ENCODE measurements around the gene KRT222. TPM values are rescaled to one million over a fixed set of nuclear protein-coding genes. Genes with fewer than 3 reads are reported as not detected.

KRT222 gene
- total and polyA plus RNA-seq, 2 of the 13 experiments (the other 11 are each of a cell fraction or from before 2014, with no cell fraction given) = not detected

GRCh38 chr17:40647624-40648383 is 17.2 kb downstream of the KRT222 start, which contains the start of gene SMARCE1 (continued):
- TF ChIP-seq HMGXB4 (CRISPR knock-in tag; IDR thresholded peaks at IDR 0.05; ENCODE audit: borderline replicate concordance in 1 of 2, low read depth in 1 of 2) (peak; percentile 96), E2F5 (CRISPR knock-in tag; conservative IDR thresholded peaks at IDR 0.05) (peak; percentile 77; the same call in 1 of the 2 replicates), ZNF75D (CRISPR knock-in tag; IDR thresholded peaks at IDR 0.05; ENCODE audit: borderline replicate concordance) (peak; percentile 76; the same call in 1 of the 2 replicates), ZNF614 (CRISPR knock-in tag; IDR thresholded peaks at IDR 0.05; ENCODE audit: borderline replicate concordance) (no peak), TAF15 (IDR thresholded peaks at IDR 0.05; ENCODE audit: low read depth, low read length, poor library complexity, severe bottlenecking) (no peak), MIER3 (CRISPR knock-in tag; IDR thresholded peaks at IDR 0.05; ENCODE audit: borderline replicate concordance) (no peak), ZHX2 (IDR thresholded peaks at IDR 0.05; ENCODE audit: low read depth) (no peak), ZHX2 (CRISPR knock-in tag; IDR thresholded peaks at IDR 0.05; ENCODE audit: borderline replicate concordance) (peak; percentile 89; the same call in 1 of the 2 replicates), ZNF790 (CRISPR knock-in tag; IDR thresholded peaks at IDR 0.05; ENCODE audit: borderline replicate concordance) (peak; percentile 79; the same call in 1 of the 2 replicates), NR1H2 (CRISPR knock-in tag; IDR thresholded peaks at IDR 0.05; ENCODE audit: borderline replicate concordance, low read depth) (peak; percentile 71; the same call in 1 of the 2 replicates), FOXO1 (CRISPR knock-in tag; IDR thresholded peaks at IDR 0.05) (peak; percentile 35; the same call in 1 of the 2 replicates), PAX8 (CRISPR knock-in tag; IDR thresholded peaks at IDR 0.05; ENCODE audit: borderline replicate concordance) (no peak), IRF9 (CRISPR knock-in tag; IDR thresholded peaks at IDR 0.05; ENCODE audit: borderline replicate concordance) (peak; percentile 43; the same call in 1 of the 2 replicates)

Data from HepG2 (cell line).